Stimulated activated CD8-positive, alpha-beta memory T cell treated with anti-CD3 and anti-CD28 coated beads, Interleukin-12 subunit alpha, Interleukin-12 subunit beta, amount 100 ng/mL, for 24 hours (primary cell): ENCODE measurements around the gene XPR1.
A peak's percentile ranks its signal among the peaks of the same experiment; 100 is the strongest.

Experiments
- DNase-seq: peaks from one replicate; pipeline ENCODE4 v3.0.0-alpha.2; 2020; ENCODE audit errors: extremely low read depth

XPR1 gene

DNA sequence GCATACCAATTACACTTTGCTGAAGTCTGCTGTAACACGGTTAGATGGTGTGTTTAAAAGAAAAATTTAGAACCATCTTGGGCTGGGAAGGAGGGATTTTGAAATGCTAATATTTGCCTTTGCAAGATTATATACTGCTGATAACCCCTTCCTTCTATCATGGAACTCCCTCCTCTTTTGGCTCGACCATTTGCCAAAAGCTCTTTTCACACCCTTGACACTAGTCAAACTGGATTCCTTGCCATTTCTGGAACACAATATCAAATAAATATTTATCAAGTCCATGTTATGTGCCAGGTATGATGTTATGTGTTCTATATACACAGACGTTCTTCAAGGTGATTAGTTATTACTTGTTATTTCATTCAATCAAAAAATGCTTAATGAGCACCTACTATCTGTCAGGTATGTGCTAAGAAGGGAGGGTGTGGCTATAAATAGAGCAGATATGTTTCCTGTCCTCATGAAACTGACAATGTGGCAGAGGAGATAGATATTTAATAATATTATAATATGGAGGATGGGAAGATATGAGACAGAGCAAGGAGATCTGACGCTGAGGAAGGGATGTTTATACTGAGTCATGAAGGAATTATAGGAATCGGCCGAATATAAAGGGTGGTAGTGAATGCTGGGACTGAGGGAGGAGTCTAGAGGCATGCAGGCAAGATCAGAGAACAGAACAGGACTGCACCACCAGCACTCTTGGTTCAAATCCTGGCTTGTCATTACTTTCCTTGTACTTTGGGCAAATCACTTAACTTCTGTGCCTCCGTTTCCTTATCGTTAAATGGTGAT is 16.1 kb upstream of the XPR1 start:
- DNase-seq, result no peak

DNA sequence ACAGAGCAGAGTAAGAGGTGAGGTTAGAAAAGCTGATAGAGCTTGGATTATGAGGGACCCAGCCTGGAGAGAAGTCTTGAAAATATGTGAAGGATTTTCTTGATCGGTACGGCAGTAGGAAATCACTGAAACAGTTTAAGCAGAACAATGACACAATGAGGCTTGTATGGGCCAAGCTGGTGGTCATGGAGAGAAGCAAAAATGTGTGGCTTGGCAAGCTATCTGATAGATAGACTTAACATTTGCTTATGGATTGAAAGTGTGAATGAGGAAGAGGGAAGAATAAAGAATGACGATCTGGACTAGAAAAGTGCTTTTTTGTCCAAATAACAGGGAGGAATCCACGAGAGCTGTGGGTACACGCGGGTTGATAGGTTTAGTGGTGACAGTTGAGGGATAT is 15.4 kb upstream of the XPR1 start:
- DNase-seq, result no peak

DNA sequence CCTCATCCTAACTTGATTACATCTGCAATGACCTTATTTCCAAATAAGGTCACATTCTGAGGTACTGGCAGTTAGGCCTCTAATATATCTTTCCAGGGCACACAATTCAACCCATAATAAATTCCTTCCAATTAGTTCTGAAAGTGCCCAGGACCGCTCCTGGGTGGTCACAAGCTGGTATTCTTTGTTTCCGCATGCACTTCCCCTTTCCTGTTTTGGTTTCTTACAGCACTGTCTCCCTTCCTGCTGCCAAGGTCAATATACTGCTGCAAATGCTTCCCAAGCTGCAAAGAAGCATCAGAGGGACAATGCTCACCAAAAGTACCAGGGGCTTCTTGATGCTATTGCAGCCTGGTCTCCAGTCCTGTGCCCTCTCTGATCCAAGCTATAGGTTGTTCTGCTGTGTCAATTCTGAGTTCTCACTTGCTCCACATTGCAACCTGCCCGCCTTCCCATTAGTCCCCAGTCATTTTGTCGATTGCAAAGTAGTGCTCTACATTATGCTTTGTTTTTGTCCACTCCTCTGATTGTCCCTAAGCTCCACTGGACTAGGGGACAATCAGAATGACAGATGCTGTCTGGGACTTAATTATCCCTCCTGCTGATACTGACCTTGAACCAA is 13.9 kb upstream of the XPR1 start:
- DNase-seq, result no peak

DNA sequence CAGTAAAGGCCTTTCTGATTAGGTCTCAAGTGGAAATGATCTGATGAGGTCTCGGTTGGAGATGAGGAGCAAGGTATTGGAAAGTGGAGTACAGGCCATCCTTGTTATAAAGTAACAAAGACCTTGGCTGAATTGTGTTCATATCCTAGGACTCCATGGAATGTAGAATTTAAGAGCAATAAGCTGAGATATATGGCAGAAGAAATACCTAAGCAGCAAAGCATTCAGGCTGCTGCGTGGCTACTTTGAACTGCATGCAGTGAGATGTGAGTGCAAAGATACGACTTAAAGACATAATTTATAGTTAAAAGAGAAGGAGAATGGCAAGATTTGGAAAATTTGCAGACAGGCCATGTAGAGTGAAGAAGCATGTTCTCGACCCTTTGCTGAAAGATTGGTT is 11.2 kb upstream of the XPR1 start:
- DNase-seq, result no peak

DNA sequence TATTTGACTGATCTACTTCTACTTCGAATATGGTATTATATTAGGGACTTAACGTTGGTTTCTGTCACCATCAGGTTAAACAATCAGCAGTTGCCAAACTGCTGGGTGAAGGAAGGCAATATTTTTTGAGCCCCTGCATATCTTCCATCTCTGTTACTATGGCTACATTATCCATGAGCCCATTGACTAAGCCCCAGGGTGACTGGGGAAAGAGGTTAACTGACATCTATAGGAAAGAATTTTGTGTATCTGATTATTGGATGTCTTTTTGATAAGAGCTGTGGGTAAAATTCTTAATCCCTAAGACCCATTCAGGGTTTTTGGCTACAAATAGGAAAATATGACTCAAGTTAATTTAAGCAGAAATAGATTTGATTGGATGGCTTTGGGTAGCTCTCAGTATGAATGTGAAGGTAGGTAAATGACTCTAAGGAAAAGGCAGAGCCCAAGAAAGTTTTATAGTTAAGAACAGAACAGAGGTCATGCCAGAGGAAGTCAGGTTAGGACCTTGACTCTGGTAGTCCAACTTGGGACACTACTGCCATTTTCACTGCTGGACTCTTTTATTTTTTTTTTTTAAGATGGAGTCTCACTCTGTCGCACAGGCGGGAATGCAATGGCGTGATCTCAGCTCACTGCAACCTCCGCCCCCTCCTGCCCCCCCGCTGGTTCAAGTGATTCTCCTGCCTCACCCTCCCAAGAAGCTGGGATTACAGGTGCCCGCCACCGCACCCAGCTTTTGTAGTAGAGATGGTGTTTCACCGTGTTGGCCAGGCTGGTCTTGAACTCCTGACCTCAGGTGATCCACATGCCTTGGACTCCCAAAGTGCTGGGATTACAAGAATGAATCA is 8.9 kb upstream of the XPR1 start:
- no peak for DNase-seq

DNA sequence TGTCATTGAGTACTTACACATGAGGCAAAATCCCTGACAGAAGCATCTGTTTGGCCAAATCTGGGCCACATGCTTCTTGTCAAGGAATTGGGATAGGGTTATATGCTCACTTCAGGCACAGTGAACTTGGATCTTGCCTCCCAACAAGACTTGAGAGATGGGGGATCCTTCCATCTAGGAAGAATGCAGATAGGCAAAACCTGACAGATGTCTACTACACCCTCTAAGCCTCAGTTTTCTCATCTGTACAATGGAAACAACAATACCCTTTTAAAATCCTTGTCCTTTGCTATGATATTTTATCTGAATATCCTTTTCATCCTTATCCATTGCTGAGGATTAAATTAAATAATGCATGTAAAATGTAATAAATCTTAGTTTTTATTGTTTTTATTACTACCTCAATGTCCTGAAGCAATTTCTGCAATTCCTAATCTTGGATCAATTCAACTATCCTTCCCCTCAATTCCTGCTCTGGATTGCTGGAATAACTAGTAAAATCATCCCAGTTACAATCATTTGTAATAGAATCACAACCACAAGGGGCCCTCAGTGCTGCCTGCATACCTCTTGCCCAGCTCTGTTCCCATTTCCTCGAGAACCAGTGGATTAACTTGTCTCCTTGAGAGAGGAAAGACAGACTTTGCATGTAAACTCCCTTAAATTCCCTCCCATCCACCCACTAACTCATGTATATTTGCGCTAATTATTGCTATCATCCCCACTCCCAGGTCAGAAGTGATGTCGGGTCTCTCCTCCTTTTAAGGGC is 8.1 kb upstream of the XPR1 start:
- DNase-seq, result no peak

DNA sequence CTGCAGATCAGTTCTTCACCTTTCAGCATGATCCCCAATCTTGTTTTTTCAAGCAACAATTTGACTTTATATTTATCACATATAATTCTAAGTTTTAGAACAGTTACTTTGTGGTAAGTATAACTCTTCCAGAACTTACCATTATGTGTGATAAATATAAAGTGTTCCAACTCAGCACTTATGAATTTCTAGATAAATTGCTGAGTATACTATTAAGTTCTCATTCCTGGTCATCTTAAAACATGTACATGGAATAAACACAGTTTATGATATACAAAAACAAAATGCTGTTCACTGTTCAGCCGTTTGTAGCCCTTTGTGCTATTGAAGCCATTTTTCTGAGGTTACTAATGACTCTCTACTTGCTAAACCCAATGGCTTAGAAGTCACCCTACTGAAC is 5.1 kb upstream of the XPR1 start:
- DNase-seq, result no peak

DNA sequence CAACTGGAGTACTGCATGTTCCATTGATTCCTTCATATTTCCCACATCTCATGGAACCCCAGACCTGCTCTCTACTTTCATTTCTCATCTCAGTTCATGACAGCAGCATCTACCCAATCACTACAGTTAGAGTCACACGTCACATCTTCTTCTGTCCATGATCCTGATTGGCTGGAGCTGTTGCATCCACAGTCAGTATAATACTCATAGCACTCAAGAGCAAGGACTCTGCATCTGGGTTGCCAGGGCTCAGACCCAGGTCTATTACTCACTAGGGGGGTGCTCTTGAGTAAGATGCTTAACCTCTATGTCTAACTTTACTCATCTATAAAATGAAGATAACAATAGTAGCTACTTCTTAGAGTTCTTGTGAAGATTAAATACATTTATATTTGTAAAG is 4.4 kb upstream of the XPR1 start:
- no peak for DNase-seq

DNA sequence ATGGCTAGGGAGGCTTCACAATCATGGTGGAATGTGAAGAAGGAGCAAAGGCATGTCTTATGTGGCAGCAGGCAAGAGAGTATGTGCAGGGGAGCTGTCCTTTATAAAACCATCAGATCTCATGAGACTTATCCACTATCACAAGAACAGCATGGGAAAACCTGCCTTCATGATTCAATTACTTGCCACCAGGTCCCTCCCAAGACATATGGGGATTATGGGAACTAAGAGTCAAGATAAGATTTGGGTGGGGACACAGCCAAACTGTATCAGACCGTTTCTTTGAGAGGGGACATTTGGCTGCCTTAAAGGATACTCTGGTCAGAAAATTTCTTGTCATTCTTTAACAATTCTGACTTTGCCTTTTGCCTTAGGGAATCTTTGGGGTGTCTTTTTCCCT is 3.2 kb upstream of the XPR1 start:
- no peak for DNase-seq

DNA sequence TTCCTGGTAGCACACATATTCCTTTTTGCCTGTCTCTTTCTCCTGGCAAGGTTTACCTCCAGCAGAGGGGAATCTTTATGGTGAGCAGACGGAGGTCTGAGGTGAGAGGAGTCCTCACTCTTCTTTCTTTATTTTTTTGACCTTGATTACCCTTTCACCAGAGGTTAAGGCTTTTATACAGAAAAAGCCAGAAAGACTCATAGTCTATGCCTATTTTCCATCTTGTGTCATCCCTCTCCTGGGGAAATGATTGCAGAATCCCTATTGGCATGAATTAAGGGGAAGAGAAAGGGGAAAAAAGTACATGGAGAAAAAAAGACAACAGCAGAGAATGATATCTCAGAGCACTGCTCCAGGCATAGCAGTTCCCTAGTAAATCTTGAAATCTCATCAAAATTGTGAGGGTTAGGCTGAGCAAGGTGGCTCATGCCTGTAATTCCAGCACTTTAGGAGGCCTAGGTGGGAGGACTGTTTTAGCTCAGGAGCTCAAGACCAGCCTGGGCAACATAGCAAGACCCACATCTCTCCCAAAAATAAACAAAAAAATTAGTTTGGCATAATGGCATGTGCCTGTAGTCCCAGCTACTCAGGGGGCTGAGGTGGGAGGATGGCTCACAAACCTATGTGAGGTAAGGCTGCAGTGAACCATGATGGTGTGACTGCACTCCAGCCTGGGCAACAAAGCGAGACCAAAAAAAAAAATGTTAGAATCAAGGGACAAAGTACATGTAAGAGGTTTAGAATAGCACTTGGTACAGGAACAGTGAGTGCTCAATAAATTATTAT is 1.2 kb upstream of the XPR1 start:
- no peak for DNase-seq

DNA sequence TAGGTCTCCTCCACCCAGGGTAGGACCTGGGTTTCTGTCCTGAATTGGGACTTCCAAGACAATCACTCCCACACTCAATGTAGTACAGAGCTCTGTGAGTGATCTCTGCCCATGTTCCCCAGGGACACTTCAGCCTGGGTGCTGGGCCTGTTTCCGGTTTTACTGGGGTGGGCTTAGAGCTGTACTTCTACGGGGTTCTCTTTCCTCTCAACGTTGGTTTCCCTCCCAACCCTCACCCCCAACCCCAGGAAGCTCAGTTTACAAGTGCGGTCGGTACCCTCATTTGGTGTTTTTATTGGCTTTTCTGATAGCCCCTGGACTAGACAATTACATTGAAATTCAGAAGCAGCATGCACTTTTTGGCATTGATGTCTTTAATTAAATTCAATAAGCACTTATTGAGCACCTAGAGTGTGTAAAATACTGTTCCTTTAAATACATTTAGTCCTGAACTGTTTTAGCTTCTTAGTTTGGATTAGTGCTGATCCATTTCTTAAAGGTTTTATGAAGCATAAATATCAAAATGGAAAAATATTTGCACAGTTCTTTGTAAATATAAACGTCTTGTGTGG is 542 bp upstream of the XPR1 start:
- DNase-seq, result no peak

DNA sequence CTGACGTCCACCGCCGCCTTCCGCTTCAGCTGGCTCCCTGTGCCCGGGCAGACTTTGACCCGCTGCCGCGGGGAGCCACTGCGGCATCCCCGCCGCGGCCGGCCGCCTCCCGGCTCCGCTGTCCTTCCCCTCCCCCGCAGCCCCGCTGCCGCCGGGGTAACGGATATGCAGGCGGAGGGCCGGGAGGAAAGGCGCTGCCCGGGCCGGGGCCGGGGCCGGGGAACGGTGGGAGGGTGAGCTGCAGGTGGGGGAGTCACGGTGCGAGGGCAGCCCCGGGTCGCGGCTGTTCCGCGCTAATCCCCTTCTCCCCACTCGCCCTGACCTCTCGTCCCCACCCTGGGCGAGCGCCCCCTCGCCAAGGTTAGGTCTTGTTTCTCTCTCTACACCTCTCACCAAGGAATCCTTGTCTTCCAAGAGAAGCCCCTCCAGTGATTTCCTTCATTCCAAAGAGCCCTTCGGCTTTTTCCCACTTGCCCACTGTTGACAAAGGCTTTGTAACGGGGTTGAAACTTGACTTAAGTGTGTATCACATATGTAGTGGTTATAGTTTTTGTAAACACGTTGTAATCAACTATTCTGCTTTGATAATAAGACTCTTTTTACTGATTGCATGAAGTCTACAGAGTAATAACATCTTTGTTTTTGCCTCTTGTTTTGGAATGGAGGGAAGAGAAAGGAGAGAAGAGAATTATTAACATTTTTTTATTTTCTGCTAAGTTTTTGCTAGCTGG is 669 bp downstream of the XPR1 start:
- peak; percentile 33 for DNase-seq

DNA sequence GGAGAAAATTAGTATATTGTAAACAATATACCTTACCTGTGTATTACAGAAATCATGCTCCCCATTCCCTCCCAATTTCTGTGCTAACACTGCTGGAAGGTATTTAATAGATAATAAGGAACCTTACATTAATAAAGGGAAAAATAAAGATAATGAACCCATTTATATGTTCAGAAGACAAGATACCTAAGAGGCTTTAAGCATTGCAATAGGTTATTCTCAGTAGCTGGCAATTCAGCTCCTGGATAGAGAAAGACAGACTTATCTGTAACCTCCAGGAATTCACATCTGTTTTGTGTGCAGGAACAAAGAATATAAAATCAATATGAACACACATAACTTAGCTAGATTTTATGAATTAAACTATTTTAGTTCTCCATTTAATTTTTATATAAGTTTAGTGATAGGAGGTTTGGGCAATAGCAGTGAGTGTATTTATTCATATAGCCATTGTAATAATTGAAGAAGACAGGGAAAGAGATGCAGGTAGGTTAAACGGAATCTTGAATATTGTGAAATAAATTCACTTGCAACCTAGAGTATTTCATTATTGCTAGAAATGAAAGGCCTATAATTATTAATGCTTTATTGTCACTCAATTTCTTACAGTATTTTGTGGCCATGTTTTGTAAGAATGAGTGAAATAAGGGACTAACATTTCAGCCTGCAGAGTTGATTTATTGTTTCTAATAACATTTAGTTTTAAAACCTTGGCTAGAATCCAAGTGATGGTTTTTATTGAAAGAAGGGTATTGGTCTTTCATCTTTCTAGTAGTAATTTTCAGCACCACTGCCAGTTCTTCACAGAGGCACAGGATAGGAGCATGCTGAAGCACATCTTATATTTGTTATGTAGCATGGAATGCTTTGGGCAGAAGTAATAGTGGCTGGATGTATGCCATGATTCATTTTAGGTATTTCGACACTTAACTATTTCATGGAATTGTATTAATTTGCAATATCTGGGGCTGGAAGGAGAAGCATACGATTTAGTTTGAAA is 1.5 kb downstream of the XPR1 start:
- no peak for DNase-seq

DNA sequence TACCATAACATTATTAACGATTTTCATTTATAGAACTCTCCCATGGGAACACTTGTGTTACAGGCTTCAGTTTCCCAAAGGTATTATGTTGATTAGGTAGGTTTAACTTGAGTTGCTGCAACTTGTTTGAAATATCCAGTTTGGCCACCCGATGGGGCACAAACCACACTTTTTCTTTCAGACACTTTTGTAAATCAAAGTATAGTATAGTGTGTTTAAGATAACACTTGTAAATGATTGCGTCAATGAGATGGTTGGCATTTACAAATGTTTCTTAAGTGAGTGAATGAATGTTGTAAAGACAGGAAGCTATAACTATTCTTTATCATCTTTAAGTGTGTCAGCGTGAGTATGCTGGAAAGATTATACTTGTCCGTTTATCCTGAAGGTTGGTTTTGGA is 4.3 kb downstream of the XPR1 start:
- DNase-seq, result no peak

DNA sequence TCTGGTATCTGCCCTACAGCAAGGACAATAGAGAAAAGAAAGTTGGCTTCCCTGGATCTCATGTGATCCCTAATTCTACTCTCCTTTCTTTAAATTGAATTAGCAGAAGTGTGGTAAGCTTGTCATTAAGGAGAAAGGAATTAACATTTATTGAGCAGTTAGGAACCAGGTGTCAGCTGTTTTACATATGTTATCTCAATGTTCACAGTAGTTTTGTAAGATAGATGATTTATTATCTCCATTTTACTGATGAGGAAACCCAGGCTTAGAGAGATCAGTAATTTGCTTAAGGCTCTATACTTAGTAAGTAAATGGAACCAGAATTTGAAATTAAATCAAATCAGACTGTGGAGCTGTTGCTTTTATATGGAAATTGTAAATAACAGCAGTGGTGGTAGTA is 8.0 kb downstream of the XPR1 start:
- no peak for DNase-seq

DNA sequence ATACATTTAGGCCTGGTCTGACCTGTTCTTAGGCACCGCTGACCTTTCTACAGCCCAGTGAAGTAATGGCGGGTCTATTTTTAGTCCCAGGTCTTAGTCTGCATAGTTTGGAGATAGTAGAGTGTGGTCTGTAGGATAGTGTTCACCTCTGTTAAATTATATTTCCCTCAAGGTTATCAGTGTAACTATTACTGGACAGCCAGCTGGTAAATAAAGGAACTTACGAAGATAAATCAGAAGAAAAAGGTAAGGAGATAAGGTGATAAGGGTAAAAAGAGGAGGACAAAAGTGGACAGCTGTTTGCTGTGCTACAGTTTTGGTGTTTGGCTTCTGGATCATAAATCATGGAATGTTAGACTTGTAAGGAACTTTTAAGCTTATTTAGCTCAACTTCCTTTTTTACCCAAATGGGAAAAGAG is 8.7 kb downstream of the XPR1 start:
- no peak for DNase-seq

DNA sequence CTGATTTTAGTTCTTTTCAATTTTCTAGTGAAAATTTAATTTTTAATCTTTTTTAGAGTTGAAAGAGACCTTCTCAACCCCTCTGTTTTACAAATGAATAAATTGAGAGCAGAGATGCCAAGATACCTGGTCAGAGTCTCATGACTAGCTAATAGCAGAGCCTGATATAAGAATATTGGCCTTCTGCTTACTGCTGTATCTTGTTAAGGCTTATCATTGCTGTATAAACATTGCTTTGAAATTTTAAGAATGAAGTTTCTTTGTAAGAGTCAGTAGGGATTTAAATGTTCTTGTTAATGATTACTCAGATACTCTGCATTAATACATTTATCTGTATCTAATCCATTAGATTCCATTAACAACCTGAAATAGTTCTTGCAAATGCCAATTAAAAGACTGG is 9.8 kb downstream of the XPR1 start:
- DNase-seq, result no peak

DNA sequence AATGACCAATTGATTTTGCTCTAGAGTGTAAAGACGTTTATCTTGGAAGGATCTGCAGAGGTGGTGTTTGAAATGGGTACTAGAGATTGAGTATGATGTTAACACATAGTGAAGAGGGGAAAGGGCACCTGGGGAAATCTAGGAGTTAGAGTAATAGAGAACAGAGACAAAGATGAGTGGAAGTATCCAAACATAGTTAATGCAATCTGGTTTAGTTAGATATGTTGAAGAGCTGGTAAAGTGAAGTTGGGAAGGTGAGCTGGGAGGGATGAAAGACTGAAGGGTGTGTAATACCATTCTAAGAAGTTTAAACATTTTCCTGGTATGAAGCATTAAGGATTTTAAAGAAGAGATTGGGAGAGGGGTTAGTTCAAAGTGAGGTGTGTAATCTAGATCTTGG is 11.0 kb downstream of the XPR1 start:
- DNase-seq, result no peak

DNA sequence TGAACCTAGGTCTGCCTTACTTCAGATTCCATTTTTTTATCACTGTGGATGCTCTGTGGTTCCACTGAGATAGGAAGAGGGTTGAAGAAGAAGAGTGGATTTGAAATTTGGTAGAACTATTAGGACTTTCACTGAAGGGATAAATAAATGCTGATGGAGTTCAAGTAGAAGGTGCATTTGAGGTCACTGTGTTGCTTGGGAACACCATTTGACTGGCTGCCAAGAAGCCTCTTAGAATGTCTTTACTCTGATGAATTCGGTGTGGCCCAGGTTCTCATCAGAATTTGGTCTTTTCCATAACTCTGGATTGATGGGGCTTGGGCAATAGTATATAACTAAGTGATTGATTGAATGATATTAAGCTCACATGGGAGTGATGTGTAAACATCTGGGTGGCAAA is 11.9 kb downstream of the XPR1 start:
- no peak for DNase-seq
